Prostate gland (tissue), 2 donors: ENCODE measurements around the gene ARF3. TPM values are rescaled to one million over a fixed set of nuclear protein-coding genes. Genes with fewer than 3 reads are reported as not detected.

Experiments used
- DNase-seq: peaks from one replicate; pipeline ENCODE4 v3.0.0-alpha.2; 2019; ENCODE audit warnings: low spot score
- H3K27ac ChIP-seq, 2 donors: fragments of 200-600 bp; sonication (generic); 2 replicates each; pipeline ENCODE4 v1.5.1; 2017 to 2019
- H3K27me3 ChIP-seq: fragments of 200-600 bp; sonication (generic); replicated peaks from 2 replicates; pipeline ENCODE4 v1.5.1; 2019; ENCODE audit not compliant: insufficient read depth
- H3K36me3 ChIP-seq, 2 donors: fragments of 200-600 bp; sonication (generic); 1 replicate in 1 of 2; 2 replicates in 1 of 2; pipeline versions ENCODE4 v1.5.1 to v1.8.1; 2017 to 2019
- H3K4me1 ChIP-seq: fragments of 200-600 bp; sonication (generic); replicated peaks from 2 replicates; pipeline ENCODE4 v1.5.1; 2019
- H3K4me3 ChIP-seq, 2 donors: fragments of 200-600 bp; sonication (generic); 2 replicates each; pipeline ENCODE4 v1.5.1; 2017 to 2019
- H3K9me3 ChIP-seq: fragments of 200-600 bp; sonication (generic); 2 replicates; pipeline ENCODE4 v1.5.1; 2017
- POLR2A ChIP-seq: fragments of 450-650 bp; IDR thresholded peaks from one replicate; pipeline ENCODE4 v1.6.1; 2016; ENCODE audit warnings: antibody characterized with exemption, mild to moderate bottlenecking
- POLR2AphosphoS5 ChIP-seq: sonication (generic); formaldehyde crosslinking; IDR thresholded peaks from one replicate; pipeline ENCODE4 v1.6.1; 2017; ENCODE audit warnings: antibody characterized with exemption
- WGBS: methylation state at CpG from one replicate; pipeline ENCODE4 v1.1.5; 2018; 5-methylcytosine and 5-hydroxymethylcytosine counted together
- intact Hi-C: fragments of 100-400 bp; cut with DNase I; formaldehyde crosslinking; loops from one replicate; pipeline ENCODE4 v1.14.2; 2022
- total RNA-seq, 2 donors: library from RNA; depleted of rRNA; stranded (reverse); fragments of >200 nt; gene quantifications; one replicate each; pipeline ENCODE4 v1.1.0, GENCODE V29; 2016
- TF ChIP-seq, protein P1 (sequence below), 4 experiments: fragments of 200-600 bp in 2 of 4; fragments of 450-650 bp in 2 of 4; sonication (generic) in 2 of 4; IDR thresholded peaks; 1 replicate in 3 of 4; 2 replicates in 1 of 4; pipeline ENCODE4 v1.5.1; 2016 to 2019; ENCODE audit warnings: antibody characterized with exemption in 4 of 4, mild to moderate bottlenecking in 2 of 4, moderate library complexity in 2 of 4

The ARF3 gene
- total RNA-seq, 2 donors from 2014 or later, result 87.6 to 92.4 TPM

DNA sequence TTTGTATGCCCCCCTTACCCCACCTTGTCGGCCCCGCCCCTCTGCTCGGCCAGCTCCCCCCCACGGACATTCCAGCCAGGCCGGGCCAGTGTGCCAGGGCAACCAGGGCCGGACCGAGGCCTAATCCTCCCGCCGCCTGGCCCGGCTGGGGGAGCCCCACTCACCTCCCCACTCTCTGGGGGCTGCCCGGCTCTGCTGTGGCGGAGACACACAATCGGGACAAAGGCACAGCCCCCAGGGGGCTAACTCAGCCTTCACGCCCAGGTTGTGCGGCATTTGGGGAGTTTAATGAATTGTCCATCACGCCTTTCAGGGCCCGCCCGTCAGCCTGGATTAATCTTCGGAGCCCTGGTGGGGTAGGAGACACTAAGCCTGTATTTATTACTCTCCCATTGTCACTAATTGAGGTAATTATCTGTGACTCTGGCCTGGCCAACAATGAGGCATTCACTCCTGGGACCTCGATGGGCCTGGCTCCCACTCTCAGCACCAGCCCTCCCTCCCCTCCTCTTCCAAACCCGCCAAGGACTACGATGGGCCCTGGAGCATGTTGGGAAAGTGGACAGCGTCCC, 29.5 kb upstream of the ARF3 start:
- no peaks in the 10 kb centered on the region for H3K9me3 ChIP-seq
- WGBS, result 63% methylated on average over 23 of the region's 23 CpGs
- no peak for TF ChIP-seq POLR2AphosphoS5
- TF ChIP-seq, protein P1, sequence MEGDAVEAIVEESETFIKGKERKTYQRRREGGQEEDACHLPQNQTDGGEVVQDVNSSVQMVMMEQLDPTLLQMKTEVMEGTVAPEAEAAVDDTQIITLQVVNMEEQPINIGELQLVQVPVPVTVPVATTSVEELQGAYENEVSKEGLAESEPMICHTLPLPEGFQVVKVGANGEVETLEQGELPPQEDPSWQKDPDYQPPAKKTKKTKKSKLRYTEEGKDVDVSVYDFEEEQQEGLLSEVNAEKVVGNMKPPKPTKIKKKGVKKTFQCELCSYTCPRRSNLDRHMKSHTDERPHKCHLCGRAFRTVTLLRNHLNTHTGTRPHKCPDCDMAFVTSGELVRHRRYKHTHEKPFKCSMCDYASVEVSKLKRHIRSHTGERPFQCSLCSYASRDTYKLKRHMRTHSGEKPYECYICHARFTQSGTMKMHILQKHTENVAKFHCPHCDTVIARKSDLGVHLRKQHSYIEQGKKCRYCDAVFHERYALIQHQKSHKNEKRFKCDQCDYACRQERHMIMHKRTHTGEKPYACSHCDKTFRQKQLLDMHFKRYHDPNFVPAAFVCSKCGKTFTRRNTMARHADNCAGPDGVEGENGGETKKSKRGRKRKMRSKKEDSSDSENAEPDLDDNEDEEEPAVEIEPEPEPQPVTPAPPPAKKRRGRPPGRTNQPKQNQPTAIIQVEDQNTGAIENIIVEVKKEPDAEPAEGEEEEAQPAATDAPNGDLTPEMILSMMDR (IDR thresholded peaks at IDR 0.05), result no peak
- TF ChIP-seq POLR2A, result no peak
- no peak for DNase-seq
- no peaks in the 10 kb centered on the region for H3K27me3 ChIP-seq
- intact Hi-C loops, result no loop called here
- H3K4me1 ChIP-seq, result no peaks in the 10 kb centered on the region
- no peak overlapping the region for H3K4me3 ChIP-seq
- H3K36me3 ChIP-seq, result no peaks in the 10 kb centered on the region
- H3K27ac ChIP-seq, result no peak overlapping the region

DNA sequence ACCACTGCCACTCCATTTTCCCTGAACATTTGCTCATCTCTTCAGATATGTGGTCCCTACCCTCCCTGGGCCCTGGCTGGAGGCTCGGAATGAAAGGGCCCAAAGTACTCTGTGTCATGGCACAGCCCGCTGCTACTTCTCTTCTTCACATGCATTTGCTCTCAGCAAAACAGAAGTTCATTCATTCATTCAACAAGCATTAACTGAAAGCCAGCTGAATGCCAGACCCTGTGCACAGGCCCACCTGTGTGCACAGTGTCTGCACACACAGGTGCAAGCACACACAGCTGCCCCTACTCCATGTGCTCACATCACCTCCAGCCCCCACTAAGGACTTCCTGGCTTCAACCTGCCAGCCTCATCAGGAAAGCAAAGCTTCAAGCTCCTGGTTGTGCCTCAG, 28.6 kb upstream of the ARF3 start:
- no peaks in the 10 kb centered on the region for H3K4me1 ChIP-seq
- no peak overlapping the region for H3K27ac ChIP-seq
- TF ChIP-seq POLR2A (no peak), POLR2AphosphoS5 (no peak)
- TF ChIP-seq, protein P1 (IDR thresholded peaks at IDR 0.05), result no peak
- H3K36me3 ChIP-seq, result no peaks in the 10 kb centered on the region
- peaks cover 7% of the 10 kb centered on the region for H3K27me3 ChIP-seq
- H3K4me3 ChIP-seq, result no peak overlapping the region
- intact Hi-C loops, result no loop called here
- no peaks in the 10 kb centered on the region for H3K9me3 ChIP-seq
- DNase-seq, result no peak
- 82% methylated on average over 2 of the region's 2 CpGs for WGBS

DNA sequence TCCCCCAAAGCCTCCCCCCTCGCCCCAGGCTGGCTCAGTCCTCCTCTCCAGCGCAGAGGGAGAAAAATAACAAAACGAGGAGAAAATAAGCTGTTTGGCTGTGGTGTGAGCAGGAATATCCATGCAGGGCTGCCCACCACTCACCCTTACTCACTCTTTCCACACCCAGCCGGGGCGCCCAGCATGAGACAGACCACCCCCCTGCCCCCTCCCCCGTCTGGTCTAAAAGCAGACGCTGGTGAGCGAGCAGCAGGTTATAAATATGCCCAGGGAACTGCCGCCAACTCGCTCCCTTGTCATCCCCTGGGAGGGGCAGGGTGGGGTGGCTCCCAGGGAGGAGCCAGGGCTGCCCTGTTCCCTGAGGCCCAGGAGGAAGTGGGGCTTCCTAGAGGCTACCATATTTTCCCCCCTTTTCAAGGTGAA, 28.2 kb upstream of the ARF3 start:
- WGBS, result 30% methylated on average over 10 of the region's 10 CpGs
- no peak for DNase-seq
- H3K9me3 ChIP-seq, result no peaks in the 10 kb centered on the region
- no peaks in the 10 kb centered on the region for H3K4me1 ChIP-seq
- peaks cover 7% of the 10 kb centered on the region for H3K27me3 ChIP-seq
- H3K36me3 ChIP-seq, result no peaks in the 10 kb centered on the region
- no peak overlapping the region for H3K27ac ChIP-seq
- no peak overlapping the region for H3K4me3 ChIP-seq
- TF ChIP-seq POLR2AphosphoS5, result no peak
- TF ChIP-seq POLR2A, result no peak
- TF ChIP-seq, protein P1 (IDR thresholded peaks at IDR 0.05), result no peak
- intact Hi-C loops, result no loop called here

DNA sequence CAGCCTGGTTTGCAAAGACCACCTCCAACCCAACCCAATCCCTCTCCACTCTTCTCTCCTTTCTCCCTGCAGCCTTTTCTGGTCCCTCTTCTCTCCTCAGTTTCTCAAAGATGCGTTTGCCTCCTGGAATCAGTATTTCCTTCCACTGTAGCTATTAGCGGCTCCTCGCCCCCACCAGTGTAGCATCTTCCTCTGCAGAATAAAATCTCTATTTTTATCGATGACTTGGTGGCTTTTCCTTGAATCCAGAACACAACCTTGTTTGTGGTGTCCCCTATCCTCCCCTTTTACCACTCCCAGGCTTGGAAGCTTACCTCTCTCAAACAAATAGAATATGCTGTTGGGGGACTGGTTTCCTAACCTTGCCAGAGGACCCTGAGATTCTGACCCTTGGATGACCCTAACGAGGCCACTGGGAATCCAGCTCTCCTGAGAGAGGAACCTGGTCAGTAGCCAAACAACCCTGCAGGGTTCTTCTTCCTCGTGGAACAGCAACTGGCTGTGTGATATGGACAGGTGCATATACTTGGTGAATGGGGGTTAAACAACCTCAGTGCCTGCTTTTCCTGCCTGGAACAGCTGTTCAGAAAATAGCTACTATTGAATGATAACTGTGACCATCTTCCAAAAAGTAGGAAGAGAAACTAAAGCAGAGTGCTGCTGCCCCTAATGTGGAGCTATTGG, 25.3 kb upstream of the ARF3 start:
- TF ChIP-seq, protein P1 (IDR thresholded peaks at IDR 0.05), result no peak
- TF ChIP-seq POLR2AphosphoS5 (no peak), POLR2A (no peak)
- intact Hi-C loops, result no loop called here
- Histone ChIP-seq H3K36me3 (no peaks in the 10 kb centered on the region), H3K9me3 (no peaks in the 10 kb centered on the region), H3K27me3 (peaks cover 25% of the 10 kb centered on the region), H3K27ac (no peak overlapping the region), H3K4me3 (no peak overlapping the region), H3K4me1 (peaks cover 12% of the 10 kb centered on the region)
- DNase-seq, result no peak
- 56% methylated on average over 6 of the region's 6 CpGs for WGBS

DNA sequence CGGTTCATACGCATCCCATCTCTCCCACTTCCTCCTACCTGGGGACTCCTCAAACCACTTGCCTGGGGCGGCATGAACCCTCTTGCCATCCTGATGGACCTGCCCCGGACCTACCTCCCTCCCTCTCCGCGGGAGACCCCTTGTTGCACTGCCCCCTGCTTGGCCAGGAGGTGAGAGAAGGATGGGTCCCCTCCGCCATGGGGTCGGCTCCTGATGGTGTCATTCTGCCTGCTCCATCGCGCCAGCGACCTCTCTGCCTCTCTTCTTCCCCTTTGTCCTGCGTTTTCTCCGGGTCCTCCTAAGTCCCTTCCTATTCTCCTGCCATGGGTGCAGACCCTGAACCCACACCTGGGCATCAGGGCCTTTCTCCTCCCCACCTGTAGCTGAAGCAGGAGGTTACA, 24.5 kb upstream of the ARF3 start:
- DNase-seq, result no peak
- intact Hi-C loops, result no loop called here
- Histone ChIP-seq H3K36me3 (no peaks in the 10 kb centered on the region), H3K27ac (no peak overlapping the region), H3K4me1 (peaks cover 12% of the 10 kb centered on the region), H3K27me3 (peaks cover 25% of the 10 kb centered on the region), H3K9me3 (no peaks in the 10 kb centered on the region), H3K4me3 (no peak overlapping the region)
- TF ChIP-seq POLR2A, result no peak
- TF ChIP-seq POLR2AphosphoS5, result no peak
- TF ChIP-seq, protein P1 (IDR thresholded peaks at IDR 0.05), result no peak
- WGBS, result 16% methylated on average over 13 of the region's 13 CpGs
